Adrenal gland (tissue), 12 donors: ENCODE measurements around the gene PPP6R2. TPM values are rescaled to one million over a fixed set of nuclear protein-coding genes. Genes with fewer than 3 reads are reported as not detected.
A peak's percentile ranks its signal among the peaks of the same experiment; 100 is the strongest.

Experiments
- DNase-seq, 7 donors: peaks; one replicate each; pipeline ENCODE4 v3.0.0-alpha.2; 2019 to 2020
- H3K27ac ChIP-seq, 5 donors: fragments of 200-600 bp; sonication (generic) in 4 of 5; 1 replicate in 3 of 5; 2 replicates in 2 of 5; pipeline versions ENCODE4 v1.5.1 to v1.8.0; 2016 to 2020; ENCODE audit warnings: mild to moderate bottlenecking in 1 of 5
- H3K27me3 ChIP-seq: fragments of 200-600 bp; 2 replicates; pipeline ENCODE4 v1.8.0; 2021
- H3K36me3 ChIP-seq, 2 donors: fragments of 200-600 bp; replicated peaks in 1 of 2; 1 replicate in 1 of 2; 2 replicates in 1 of 2; pipeline versions ENCODE4 v1.5.1 to v1.8.0; 2018 to 2022
- H3K4me1 ChIP-seq, 2 donors: fragments of 200-600 bp; replicated peaks in 1 of 2; 1 replicate in 1 of 2; 2 replicates in 1 of 2; pipeline versions ENCODE4 v1.5.1 to v1.8.0; 2018 to 2021
- H3K4me3 ChIP-seq, 4 donors: fragments of 200-600 bp; sonication (generic) in 3 of 4; one replicate each; pipeline ENCODE4 v1.5.1; 2016 to 2018
- H3K9me3 ChIP-seq, 3 donors: fragments of 200-600 bp; sonication (generic) in 1 of 3; replicated peaks in 1 of 3; 1 replicate in 2 of 3; 2 replicates in 1 of 3; pipeline versions ENCODE4 v1.5.1 to v1.8.0; 2016 to 2021
- POLR2A ChIP-seq, 2 donors: fragments of 450-650 bp; IDR thresholded peaks; one replicate each; pipeline ENCODE4 v1.6.1; 2017; ENCODE audit warnings: antibody characterized with exemption in 2 of 2, mild to moderate bottlenecking in 2 of 2, moderate library complexity in 1 of 2
- WGBS, 4 donors: extraction: QIAGEN DNeasy Blood & Tissue Kit in 2 of 4; methylation state at CpG; one replicate each; pipeline versions ENCODE4 v1.1.5 to v1.1.7; 2013 to 2017; 5-methylcytosine and 5-hydroxymethylcytosine counted together
- intact Hi-C, 2 donors: fragments of 100-400 bp; cut with DNase I; formaldehyde crosslinking; loops; one replicate each; pipeline versions ENCODE4 v1.14.1 to v1.15.0; 2022 to 2023
- polyA plus RNA-seq, 3 donors: library from polyadenylated mRNA; stranded (reverse); fragments of 200-250 nt in 2 of 3; fragments of 350-450 nt in 1 of 3; fragmentation: Illumina TruSeq in 1 of 3; extraction: RNeasy Lipid Tissue Mini Kit (QIAGEN cat#74804) in 1 of 3; gene quantifications; one replicate each; pipeline ENCODE4 v1.2.3, GENCODE V29; 2013 to 2014
- total RNA-seq, 9 donors: library from RNA; depleted of rRNA in 4 of 9; stranded (reverse); fragments of >200 nt in 4 of 9; fragments of 120-200 nt in 1 of 9; fragmentation: NEBNext Ultra II Directional in 1 of 9; extraction: Animal tissue kit (Norgen Biotek cat#: 25700) in 1 of 9; gene quantifications; one replicate each; pipeline versions ENCODE4 v1.1.0 to v1.2.4, GENCODE V29; 2013 to 2023
- TF ChIP-seq, protein P1 (sequence below), 6 experiments: fragments of 450-650 bp in 4 of 6; fragments of 200-600 bp in 2 of 6; sonication (generic) in 1 of 6; IDR thresholded peaks; 1 replicate in 5 of 6; 2 replicates in 1 of 6; pipeline versions ENCODE4 v1.5.1 to v1.8.0; 2016 to 2021; ENCODE audit warnings: antibody characterized with exemption in 6 of 6, mild to moderate bottlenecking in 2 of 6, moderate library complexity in 1 of 6
- donor health status: healthy with polysubstance abuse.
- donor health status: Bipolar disorder and iron deficiency.
- donor health status: DM: yes; HTN: yes; CAD: no.
- donor health status: DM: no; HTN: no; CAD: no.
- donor health status: DM: no; HTN: no; CAD: no.
- donor health status: DM: yes; HTN: yes; CAD: no.

Gene PPP6R2
- total and polyA plus RNA-seq, 12 donors: 19.6 to 129 (median 73.0) TPM

DNA sequence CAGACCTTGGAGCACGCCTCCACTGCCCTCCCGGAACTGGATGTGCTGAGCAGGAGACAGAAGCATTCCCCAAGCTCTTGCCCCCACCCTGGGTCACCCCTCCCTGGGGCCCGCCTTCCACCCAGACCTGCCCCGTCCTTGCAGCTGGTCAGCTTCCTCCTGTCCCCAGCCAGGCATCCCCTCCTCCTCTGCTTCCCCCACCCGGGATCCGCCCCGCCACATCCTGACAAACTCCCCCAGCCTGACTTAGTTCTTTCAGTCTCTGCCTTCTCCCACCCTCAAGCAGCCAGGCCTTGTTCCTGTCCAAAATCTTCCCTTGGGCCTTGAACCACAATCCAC, 34.6 kb upstream of the PPP6R2 start:
- Histone ChIP-seq H3K27ac (peak overlapping the region; percentile 69 to 97 (median 85)), H3K4me3 (no peak overlapping the region), H3K36me3 (no peaks in the 10 kb centered on the region), H3K9me3 (no peaks in the 10 kb centered on the region), H3K4me1 (peaks cover 45 to 48% of the 10 kb centered on the region in 2 donors), H3K27me3 (no peaks in the 10 kb centered on the region)
- 6 to 19% (median 8%) methylated on average over 4 to 7 of the region's 7 CpGs for WGBS, 4 donors
- peak in 1 of 2 donors; percentile 71 for TF ChIP-seq POLR2A (IDR thresholded peaks at IDR 0.05)
- TF ChIP-seq, protein P1, sequence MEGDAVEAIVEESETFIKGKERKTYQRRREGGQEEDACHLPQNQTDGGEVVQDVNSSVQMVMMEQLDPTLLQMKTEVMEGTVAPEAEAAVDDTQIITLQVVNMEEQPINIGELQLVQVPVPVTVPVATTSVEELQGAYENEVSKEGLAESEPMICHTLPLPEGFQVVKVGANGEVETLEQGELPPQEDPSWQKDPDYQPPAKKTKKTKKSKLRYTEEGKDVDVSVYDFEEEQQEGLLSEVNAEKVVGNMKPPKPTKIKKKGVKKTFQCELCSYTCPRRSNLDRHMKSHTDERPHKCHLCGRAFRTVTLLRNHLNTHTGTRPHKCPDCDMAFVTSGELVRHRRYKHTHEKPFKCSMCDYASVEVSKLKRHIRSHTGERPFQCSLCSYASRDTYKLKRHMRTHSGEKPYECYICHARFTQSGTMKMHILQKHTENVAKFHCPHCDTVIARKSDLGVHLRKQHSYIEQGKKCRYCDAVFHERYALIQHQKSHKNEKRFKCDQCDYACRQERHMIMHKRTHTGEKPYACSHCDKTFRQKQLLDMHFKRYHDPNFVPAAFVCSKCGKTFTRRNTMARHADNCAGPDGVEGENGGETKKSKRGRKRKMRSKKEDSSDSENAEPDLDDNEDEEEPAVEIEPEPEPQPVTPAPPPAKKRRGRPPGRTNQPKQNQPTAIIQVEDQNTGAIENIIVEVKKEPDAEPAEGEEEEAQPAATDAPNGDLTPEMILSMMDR (IDR thresholded peaks at IDR 0.05): no peak
- intact Hi-C loops: no loop called here
- DNase-seq: peak; percentile 81 to 96 (median 92)

DNA sequence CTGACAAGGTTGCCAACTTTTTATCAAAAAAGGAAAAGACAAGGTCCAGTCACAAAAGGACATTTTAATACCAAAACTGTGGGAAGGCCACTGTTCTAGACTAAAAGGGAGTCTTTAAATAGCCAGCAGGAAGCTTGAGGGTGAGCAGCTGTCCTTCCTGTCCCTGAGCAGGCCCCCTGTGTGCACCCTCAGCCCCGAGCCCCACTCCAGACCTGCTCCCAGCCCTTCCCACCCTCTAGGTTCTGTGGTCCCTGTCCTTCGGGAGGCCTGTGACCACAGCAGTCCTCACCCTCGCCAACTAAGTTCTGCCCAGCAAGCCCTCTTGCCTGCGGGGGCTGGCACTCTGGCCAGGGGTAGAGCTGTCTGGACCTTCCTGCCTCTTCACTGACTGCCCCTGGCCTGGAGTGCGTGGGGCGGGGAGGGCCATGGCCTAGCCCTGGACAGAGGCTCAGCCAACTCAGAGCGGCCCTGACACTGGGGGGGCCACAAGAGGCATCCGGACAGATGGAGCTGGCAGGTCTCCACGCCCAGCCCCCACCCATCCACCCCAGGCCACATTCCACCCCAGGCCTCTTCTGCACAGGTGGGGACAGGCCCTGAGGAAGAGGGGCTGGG, 34.0 kb upstream of the PPP6R2 start:
- peak in 3 of 7 donors; percentile 44 to 60 (median 46) for DNase-seq
- Histone ChIP-seq H3K27me3 (no peaks in the 10 kb centered on the region), H3K4me1 (peaks cover 43% of the 10 kb centered on the region in 2 donors), H3K36me3 (no peaks in the 10 kb centered on the region), H3K4me3 (no peak overlapping the region), H3K9me3 (no peaks in the 10 kb centered on the region), H3K27ac (peak overlapping the region; percentile 69 to 97 (median 85))
- intact Hi-C loops: no loop called here
- TF ChIP-seq, protein P1 (IDR thresholded peaks at IDR 0.05): no peak
- no peak for TF ChIP-seq POLR2A (IDR thresholded peaks at IDR 0.05)
- 8 to 22% (median 21%) methylated on average over 2 to 9 of the region's 9 CpGs; no CpG with 5 or more reads in 1 of the 4 donors for WGBS, 4 donors

DNA sequence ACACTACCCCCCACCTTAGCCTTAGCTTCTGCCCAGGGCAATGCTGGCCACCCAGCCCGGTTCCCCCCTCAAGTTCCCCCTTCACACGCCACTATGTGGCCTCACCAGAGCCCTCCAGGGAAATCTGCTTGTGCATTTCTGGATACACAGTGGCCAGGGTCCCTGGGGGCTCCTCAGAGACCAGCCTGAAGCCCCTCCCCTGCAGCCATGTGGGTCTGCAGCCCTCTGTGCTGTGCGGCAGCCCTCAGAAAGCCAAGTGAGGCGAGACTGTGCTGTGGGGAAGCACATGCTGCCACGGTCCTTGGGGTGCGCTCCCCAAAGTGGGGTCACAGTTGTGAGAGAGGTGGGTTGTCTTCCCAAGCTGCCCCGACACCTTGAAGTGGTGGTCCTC, 33.5 kb upstream of the PPP6R2 start:
- no peaks in the 10 kb centered on the region for H3K36me3 ChIP-seq
- intact Hi-C loops: no loop called here
- H3K27ac ChIP-seq: peak overlapping the region in 4 of 5 donors; percentile 80 to 97 (median 88)
- peaks cover 41 to 42% of the 10 kb centered on the region in 2 donors for H3K4me1 ChIP-seq
- WGBS, 4 donors: 27 to 75% (median 71%) methylated on average over 2 to 7 of the region's 7 CpGs; no CpG with 5 or more reads in 1 of the 4 donors
- TF ChIP-seq, protein P1 (IDR thresholded peaks at IDR 0.05): no peak
- TF ChIP-seq POLR2A (IDR thresholded peaks at IDR 0.05): no peak
- H3K9me3 ChIP-seq: no peaks in the 10 kb centered on the region
- DNase-seq: peak in 1 of 7 donors; percentile 25
- H3K27me3 ChIP-seq: no peaks in the 10 kb centered on the region
- no peak overlapping the region for H3K4me3 ChIP-seq

DNA sequence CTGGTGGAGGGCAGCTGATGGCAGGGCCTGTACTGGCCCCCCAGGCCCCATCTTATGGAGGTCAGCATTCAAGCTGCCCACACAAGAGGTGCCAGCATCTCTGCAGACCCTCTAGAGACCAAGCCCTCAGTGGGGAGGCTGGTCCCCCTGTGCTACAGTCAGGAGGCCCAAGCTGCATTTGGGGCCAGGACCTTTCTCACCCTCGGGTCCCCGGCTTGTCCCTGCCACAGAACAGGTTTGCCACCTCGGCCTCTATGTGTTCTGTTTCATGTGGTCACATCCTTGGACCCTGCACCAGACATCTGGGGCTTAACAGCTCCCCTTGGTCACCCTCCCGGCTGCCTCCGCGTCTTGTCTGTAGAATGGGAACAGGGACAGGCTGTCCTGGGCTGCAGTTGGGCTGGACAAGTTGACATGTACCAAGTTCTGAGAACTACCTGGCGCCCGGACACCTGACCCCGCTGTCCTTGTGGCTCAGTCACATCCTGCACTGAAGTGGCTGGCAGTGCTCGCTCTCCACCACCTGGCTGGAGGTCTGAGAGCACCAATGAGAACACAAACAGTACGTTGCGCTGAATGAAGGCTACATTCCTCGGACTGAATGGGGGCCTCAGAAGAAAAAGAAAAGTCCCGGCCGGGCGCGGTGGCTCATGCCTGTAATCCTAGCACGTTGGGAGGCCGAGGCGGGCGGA, 33.0 kb upstream of the PPP6R2 start:
- H3K4me3 ChIP-seq: no peak overlapping the region
- 92 to 95% (median 94%) methylated on average over 17 to 21 of the region's 21 CpGs for WGBS, 4 donors
- intact Hi-C loops: no loop called here
- H3K4me1 ChIP-seq: peaks cover 40% of the 10 kb centered on the region in 2 donors
- H3K27me3 ChIP-seq: no peaks in the 10 kb centered on the region
- peak overlapping the region in 1 of 5 donors; percentile 97 for H3K27ac ChIP-seq
- no peaks in the 10 kb centered on the region for H3K36me3 ChIP-seq
- no peaks in the 10 kb centered on the region for H3K9me3 ChIP-seq
- no peak for TF ChIP-seq POLR2A (IDR thresholded peaks at IDR 0.05)
- TF ChIP-seq, protein P1 (IDR thresholded peaks at IDR 0.05): no peak
- peak in 1 of 7 donors; percentile 24 for DNase-seq
